ENCODE data around the gene ZMYM2.

The ZMYM2 gene

GRCh38 chr13:20109037-20109436 lies 150.5 kb downstream of the ZMYM2 start:
- DNase-seq, result no peak

GRCh38 chr13:20114066-20114610 lies 155.6 kb downstream of the ZMYM2 start:
- no peak for DNase-seq

DNA sequence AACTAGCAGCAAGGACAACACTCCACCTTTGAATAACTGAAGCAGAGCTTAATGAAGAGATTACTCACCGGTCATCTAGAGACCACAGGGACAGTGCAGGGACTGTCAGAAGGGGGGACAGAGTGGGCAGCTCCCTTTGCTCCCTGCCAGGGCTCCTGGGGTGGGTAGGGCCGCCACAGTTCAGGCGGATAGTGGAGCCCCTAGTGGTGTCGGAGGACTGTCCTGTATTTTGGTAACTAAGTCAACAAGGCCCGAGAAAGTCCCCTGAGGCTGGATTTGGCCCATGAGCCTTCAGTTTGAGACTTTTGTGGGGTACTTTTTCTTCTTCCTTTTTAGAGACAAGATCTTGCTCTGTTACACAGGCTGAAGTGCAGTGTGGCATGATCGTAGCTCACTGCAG lies 157.7 kb downstream of the ZMYM2 start:
- DNase-seq, result no peak

DNA sequence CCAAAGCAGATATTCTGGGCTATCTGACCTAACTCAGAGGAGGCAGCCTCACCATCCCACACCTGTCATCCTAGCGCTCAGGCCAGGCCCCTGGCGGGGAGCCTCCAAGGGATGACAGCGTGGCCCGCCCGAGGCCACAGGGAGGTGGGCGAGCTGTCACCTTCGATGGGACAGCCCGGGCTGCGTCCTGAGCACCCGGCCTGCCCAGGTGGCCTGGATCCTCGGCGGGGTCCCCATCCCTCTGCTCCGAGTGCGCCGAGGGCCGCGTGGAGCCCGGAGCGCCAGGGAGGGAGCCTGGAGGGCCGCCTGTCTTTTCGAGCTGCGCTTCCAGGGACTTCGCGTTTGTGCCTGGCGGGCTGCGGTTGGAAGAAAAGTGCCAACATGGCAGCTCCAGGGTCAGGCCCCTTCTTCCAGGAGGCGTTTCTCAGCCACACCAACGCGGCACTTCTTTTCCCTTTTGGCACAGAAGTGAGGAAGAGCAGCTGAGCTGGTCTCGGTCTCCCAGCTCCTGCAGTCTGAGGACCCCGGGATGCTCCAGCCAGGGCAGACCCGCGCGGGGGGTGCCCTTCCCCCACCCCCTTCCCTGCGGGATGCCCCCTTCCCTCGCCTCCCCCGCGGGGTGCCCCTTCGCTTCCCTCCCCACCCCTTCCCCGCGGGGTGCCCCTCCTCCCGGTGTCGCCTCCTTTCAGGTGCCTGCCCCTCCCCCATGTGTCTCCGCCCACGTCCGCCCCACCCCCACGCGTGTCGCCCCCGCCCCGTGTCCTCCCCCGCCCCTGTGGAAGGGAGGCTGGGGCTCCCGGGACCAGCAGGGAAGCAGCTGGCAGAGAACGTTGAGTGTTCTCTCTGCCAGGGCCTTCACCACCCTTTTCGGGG lies 160.0 kb downstream of the ZMYM2 start:
- peak; percentile 7 for DNase-seq

DNA sequence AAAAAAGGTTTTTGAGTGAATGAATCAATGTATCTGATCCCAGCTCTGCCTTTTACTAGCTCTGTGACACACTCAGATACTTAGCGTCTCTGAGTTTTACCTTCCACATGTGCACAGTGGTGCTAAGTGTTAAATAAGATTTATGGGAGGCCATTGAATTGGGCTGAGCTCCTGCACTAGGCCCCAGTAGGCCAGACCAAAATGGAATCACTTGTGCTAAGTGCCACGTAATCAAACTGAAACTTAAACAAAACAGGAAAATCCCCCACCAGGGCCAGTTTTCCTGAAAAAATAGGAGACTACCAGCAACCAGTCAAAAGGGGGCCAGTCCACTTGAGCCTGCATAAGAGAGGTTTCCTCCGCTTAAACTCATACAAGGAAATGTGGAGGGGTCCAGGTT lies 161.4 kb downstream of the ZMYM2 start:
- no peak for DNase-seq

- DNase-seq, result no peak
Observed at GRCh38 chr13:20121159-20121525, 162.6 kb downstream of the ZMYM2 start.

DNA sequence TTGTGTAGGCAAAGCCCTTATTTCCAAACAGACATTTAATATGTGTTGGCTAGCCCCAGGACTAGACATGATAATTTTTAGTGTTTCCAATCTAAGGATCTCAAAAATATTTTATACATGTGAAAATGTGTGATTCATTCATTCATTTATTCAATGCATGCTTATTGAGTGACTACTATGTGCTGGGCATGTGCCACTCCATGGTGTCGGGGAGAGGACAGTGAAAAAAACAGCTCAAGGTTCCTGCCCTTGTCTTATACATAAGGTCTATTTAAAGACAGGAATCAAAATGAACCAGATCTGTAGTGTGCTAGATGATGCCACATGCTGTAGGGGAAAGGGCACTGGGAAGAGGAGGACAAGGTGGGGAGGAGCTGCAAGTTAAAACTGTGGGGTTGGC lies 165.8 kb downstream of the ZMYM2 start:
- DNase-seq, result no peak

GRCh38 chr13:20125129-20125782 lies 166.7 kb downstream of the ZMYM2 start:
- no peak for DNase-seq

- DNase-seq, result no peak
Observed at GRCh38 chr13:20125783-20126165, 167.2 kb downstream of the ZMYM2 start.

DNA sequence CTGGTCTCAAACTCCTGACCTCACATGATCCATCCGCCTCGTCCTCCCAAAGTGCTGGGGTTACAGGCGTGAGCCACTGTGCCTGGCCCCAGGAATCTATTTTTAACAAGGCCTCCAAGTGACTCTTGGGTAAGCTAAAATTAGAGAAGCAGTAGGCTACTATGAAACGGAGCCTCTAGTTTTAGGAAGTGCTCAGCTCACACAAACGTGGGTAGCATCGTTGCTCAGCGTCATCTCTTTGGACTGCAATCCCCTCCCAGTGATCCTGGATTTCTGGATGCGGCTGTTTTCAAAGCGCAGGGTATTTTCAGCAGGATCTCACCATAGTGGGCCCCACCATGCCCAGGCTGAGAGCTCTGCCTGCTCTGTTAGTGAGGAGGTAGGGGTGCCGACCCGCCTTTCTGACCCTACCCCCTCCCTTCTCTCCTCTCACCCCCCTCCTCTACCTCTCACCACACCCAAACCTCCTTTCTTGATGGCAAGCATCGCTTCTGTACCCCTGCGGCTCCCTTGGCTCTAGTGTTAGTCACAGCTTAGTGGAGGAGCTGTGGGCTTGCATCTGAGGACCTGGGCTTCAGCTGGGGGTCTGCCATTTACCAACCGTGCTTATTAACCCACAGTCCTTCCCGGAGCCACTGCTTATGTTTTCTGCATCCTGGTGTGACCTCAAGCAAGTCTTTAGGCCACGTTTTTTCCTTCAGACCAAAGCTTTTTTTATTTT lies 168.2 kb downstream of the ZMYM2 start:
- DNase-seq, result no peak

- DNase-seq, result no peak
Observed at GRCh38 chr13:20127262-20127561, 168.7 kb downstream of the ZMYM2 start.

GRCh38 chr13:20127562-20128458 lies 169.3 kb downstream of the ZMYM2 start:
- peak; percentile 20 for DNase-seq

GRCh38 chr13:20128459-20128931 lies 170.0 kb downstream of the ZMYM2 start:
- no peak for DNase-seq

DNA sequence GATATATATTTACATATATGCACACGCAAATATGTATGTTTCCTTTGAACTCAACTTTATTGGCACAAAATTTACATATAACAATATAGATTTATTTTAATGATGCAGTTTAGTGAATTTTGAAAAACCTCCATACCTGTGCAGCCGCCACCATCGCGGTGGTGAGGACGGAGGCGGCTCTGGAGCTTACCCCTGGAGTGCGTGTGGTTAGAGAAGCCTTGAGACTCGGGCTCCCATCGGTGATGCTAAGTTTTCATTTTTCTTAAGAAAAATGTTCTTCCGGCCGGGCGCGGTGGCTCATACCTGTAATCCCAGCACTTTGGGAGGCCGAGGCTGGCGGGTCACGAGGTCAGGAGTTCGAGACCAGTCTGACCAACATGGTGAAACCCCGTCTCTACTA lies 170.5 kb downstream of the ZMYM2 start:
- no peak for DNase-seq

GRCh38 chr13:20130012-20130411 lies 171.5 kb downstream of the ZMYM2 start:
- no peak for DNase-seq

- DNase-seq, result no peak
Observed at GRCh38 chr13:20130652-20131051, 172.1 kb downstream of the ZMYM2 start.

DNA sequence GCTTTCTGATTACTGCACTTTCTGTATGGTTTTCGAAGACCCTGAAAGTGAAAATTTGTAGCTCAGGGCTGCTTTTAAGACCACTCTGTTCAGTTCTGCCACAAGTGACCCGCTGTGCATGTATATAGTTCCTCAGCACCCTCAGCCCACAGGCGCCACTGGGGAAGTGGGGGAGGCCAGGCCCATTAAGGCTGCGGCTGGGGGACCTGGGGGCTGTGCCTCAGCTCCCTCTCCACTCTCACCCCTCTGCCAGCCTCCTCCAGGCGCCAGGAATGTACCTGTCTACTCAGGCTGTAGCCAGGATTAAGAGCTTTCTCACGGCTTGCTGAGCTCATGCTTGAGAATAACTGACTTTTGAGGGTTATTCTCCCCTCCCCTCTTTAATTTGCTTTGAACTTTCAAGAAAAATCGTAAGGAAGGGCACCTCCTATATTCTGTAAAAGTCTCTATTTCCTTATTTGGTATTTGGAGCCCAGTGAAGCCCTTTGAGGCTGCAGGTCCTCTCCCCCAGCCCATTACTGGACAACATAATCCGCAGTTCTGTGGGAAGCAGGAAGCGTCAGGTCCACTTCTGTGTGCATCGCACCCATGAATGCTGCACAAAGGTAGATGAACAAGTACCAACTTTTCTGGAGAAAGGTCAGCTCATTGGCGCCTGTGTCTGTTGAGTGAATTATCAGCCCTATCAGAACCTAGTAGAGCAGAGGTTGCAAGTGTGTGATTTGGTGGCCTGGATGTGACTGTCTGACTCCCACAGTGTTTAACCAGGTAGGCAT lies 172.7 kb downstream of the ZMYM2 start:
- no peak for DNase-seq

GRCh38 chr13:20132052-20132634 lies 173.6 kb downstream of the ZMYM2 start:
- no peak for DNase-seq

DNA sequence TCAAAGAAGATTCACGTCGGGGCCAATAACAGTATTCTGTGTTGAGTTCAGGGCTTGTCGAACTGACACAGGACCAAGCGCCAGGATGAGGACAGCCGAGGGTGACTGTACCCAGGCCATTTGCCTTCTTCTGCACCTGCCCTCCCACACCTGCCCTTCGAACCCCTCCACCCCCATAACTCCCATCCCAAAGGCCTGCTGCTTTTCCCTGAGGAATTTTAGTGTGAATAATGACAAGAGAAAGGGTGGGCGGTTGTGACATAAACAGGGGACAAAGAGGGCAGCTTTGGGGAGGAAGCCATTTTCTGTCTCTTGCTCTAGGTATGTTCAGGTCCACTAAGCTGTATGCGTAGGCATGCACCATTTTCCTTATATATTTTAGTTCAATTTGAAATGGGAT lies 176.2 kb downstream of the ZMYM2 start:
- DNase-seq, result no peak

DNA sequence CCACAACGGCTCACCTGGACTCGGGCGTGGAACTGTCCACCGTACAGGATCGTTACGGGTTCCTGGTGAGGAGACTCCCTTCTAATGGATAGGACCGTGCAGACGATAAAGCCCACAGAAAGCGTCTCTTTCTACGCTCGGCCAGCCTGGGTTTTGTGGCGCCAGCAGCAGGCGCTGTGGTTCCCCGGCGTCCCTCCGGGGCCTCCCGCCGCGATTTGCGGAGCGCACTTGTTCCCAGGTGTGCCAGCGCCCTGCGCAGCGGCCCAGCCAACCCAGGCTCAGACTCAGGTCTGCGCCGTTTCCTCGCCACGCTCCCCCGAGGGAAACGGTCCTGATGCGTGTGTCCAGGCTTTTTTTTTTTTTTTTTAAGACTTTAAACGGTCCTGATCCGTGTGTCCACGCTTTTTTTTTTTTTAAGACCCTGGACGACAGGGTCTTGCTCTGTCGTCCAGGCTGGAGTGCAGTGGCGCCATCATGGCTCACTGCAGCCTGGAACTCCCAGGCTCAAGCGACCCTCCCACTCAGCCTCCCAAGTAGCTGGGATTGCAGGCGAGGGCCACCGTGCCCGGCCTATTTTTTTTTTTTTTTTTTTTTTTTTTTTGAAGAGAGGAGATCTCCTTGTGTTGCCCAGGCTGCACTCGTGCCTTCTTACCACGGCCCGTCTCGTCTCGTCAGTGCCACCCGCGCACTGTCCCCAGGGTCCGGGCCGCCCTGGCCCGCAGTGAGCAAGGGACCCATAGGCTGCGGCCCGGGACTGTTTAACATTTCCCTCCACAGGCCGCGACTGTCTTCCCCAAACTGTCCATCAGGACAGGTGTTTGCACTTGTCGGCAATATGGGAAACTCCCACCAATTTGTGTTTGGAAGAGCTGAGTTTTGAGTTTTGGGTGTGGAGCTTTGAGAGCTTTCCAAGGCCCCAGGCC lies 178.5 kb downstream of the ZMYM2 start:
- peak; percentile 32 for DNase-seq

Data from stimulated activated CD4-positive, alpha-beta T cell treated with anti-CD3 and anti-CD28 coated beads, Interleukin-4, amount 100 ng/mL, for 24 hours (primary cell).